Mesenchymal stem cell (in vitro differentiated cells and primary cell): ENCODE data around the gene SERPINB13.
"Not testable (repeated sequence)": the region's sequence is repeated elsewhere in the genome, so short reads cannot be mapped to it uniquely, and the experiment has no call there.

ENCODE experiments used
- DNase-seq: peaks from one replicate; pipeline ENCODE4 v3.0.0-alpha.2; 2013
- H2AFZ ChIP-seq: one replicate; pipeline ENCODE4 v1.6.1; 2013; ENCODE audit warnings: low read depth, mild to moderate bottlenecking, control low read depth, inconsistent platforms, low read length, moderate library complexity
- H2AK5ac ChIP-seq: 2 replicates; pipeline ENCODE4 v1.6.1; 2013; ENCODE audit warnings: low read length, moderate library complexity, mild to moderate bottlenecking, inconsistent platforms; ENCODE audit not compliant: severe bottlenecking
- H2BK120ac ChIP-seq: one replicate; pipeline ENCODE4 v1.6.1; 2013; ENCODE audit warnings: low read depth, mild to moderate bottlenecking, inconsistent platforms, low read length, moderate library complexity
- H2BK12ac ChIP-seq, 2 experiments: one replicate each; pipeline ENCODE4 v1.6.1; 2013; ENCODE audit warnings: inconsistent platforms in 2 of 2, low read length in 2 of 2, mild to moderate bottlenecking in 2 of 2, moderate library complexity in 2 of 2, control low read depth in 1 of 2
- H2BK15ac ChIP-seq: one replicate; pipeline ENCODE4 v1.6.1; 2013; ENCODE audit warnings: mild to moderate bottlenecking, low read depth, inconsistent platforms; ENCODE audit not compliant: poor library complexity, severe bottlenecking
- H2BK5ac ChIP-seq: 2 replicates; pipeline ENCODE4 v1.6.1; 2013; ENCODE audit warnings: low read depth, mild to moderate bottlenecking, low read length, control low read depth, inconsistent platforms; ENCODE audit not compliant: poor library complexity, severe bottlenecking
- H3K14ac ChIP-seq, 2 experiments: one replicate each; pipeline ENCODE4 v1.6.1; 2013; ENCODE audit warnings: inconsistent platforms in 2 of 2, low read length in 2 of 2, control low read depth in 1 of 2, mild to moderate bottlenecking in 1 of 2, moderate library complexity in 1 of 2
- H3K18ac ChIP-seq, 2 experiments: one replicate each; pipeline ENCODE4 v1.6.1; 2013; ENCODE audit warnings: inconsistent platforms in 2 of 2, low read length in 2 of 2, control low read depth in 1 of 2, low read depth in 1 of 2, mild to moderate bottlenecking in 1 of 2
- H3K23ac ChIP-seq, 2 experiments: one replicate each; pipeline ENCODE4 v1.6.1; 2013; ENCODE audit warnings: inconsistent platforms in 2 of 2, low read length in 2 of 2, mild to moderate bottlenecking in 2 of 2, moderate library complexity in 2 of 2, control low read depth in 1 of 2
- H3K27ac ChIP-seq: 2 replicates; pipeline ENCODE4 v1.5.1; 2013; ENCODE audit warnings: mild to moderate bottlenecking, moderate library complexity, low read length, control low read depth, inconsistent platforms; ENCODE audit not compliant: poor library complexity, severe bottlenecking
- H3K27me3 ChIP-seq, 2 experiments: 2 replicates each; pipeline versions ENCODE4 v1.6.1 to v1.7.0; 2013; ENCODE audit warnings: low read length in 2 of 2, mild to moderate bottlenecking in 2 of 2, moderate library complexity in 2 of 2, control low read depth in 1 of 2, inconsistent platforms in 1 of 2; ENCODE audit not compliant: control insufficient read depth in 1 of 2, insufficient read depth in 1 of 2
- H3K36me3 ChIP-seq, 2 experiments: 2 replicates each; pipeline versions ENCODE4 v1.6.1 to v1.7.0; 2013; ENCODE audit warnings: low read length in 2 of 2, control low read depth in 1 of 2, inconsistent platforms in 1 of 2, low read depth in 1 of 2, mild to moderate bottlenecking in 1 of 2; ENCODE audit not compliant: insufficient read depth in 2 of 2, control insufficient read depth in 1 of 2
- H3K4ac ChIP-seq, 2 experiments: one replicate each; pipeline ENCODE4 v1.6.1; 2013; ENCODE audit warnings: inconsistent platforms in 2 of 2, low read length in 2 of 2, mild to moderate bottlenecking in 2 of 2, moderate library complexity in 2 of 2, control low read depth in 1 of 2, low read depth in 1 of 2
- H3K4me1 ChIP-seq: 2 replicates; pipeline ENCODE4 v1.6.1; 2013; ENCODE audit warnings: low read depth, low read length, control low read depth; ENCODE audit not compliant: control insufficient read depth, insufficient read depth
- H3K4me2 ChIP-seq: 2 replicates; pipeline ENCODE4 v1.6.1; 2013; ENCODE audit warnings: low read length, mild to moderate bottlenecking, inconsistent platforms; ENCODE audit not compliant: poor library complexity, severe bottlenecking
- H3K4me3 ChIP-seq, 2 experiments: 2 replicates each; pipeline versions ENCODE4 v1.5.1 to v1.7.0; 2013; ENCODE audit warnings: low read length in 2 of 2, mild to moderate bottlenecking in 2 of 2, control low read depth in 1 of 2, low read depth in 1 of 2; ENCODE audit not compliant: insufficient read depth in 1 of 2
- H3K79me1 ChIP-seq: replicated peaks from 2 replicates; pipeline ENCODE4 v1.6.1; 2013; ENCODE audit warnings: mild to moderate bottlenecking, control low read depth, low read length, inconsistent platforms; ENCODE audit not compliant: poor library complexity, severe bottlenecking
- H3K9ac ChIP-seq: 2 replicates; pipeline ENCODE4 v1.7.0; 2013; ENCODE audit warnings: mild to moderate bottlenecking, low read length, moderate library complexity
- H3K9me3 ChIP-seq: 2 replicates; pipeline ENCODE4 v1.7.0; 2013; ENCODE audit warnings: mild to moderate bottlenecking, low read length; ENCODE audit not compliant: control insufficient read depth
- H4K8ac ChIP-seq: one replicate; pipeline ENCODE4 v1.6.1; 2013; ENCODE audit warnings: inconsistent platforms, mild to moderate bottlenecking, low read length, moderate library complexity
- H4K91ac ChIP-seq: one replicate; pipeline ENCODE4 v1.6.1; 2013; ENCODE audit warnings: mild to moderate bottlenecking, low read length, inconsistent platforms
- WGBS: methylation state at CpG from one replicate; pipeline ENCODE4 v1.1.7; 2013; ENCODE audit warnings: mixed read lengths; 5-methylcytosine and 5-hydroxymethylcytosine counted together

Gene SERPINB13

DNA sequence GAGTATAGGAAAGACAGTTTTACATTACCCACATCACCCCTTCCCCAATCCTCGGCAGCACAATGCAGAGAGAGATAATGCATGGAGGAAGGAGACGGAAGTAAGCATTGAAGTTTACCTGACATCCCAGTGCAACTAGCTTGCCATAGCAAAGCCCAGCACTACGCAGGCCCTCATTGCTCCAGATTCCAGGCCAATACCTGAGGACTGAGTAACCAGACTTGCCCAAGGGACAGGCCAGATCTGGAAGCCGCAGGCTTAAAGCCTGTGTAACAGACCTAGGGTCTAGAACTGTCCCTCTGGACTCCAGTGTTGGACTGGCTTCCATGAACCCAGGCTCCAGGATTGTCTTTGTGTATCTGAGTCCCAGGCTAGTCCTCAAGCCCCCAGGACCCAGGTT lies 39.3 kb downstream of the SERPINB13 start:
- no peak overlapping the region for H2BK120ac ChIP-seq
- DNase-seq = no peak

GRCh38 chr18:63627819-63628218 lies 40.7 kb downstream of the SERPINB13 start:
- Histone ChIP-seq H3K4ac (no peak overlapping the region), H3K18ac (no peak overlapping the region), H3K79me1 (no peaks in the 10 kb centered on the region), H3K4me2 (no peak overlapping the region), H4K91ac (no peak overlapping the region), H3K23ac (no peak overlapping the region), H2BK5ac (no peak overlapping the region), H3K27ac (no peak overlapping the region), H2BK15ac (no peak overlapping the region), H3K14ac (no peak overlapping the region), H2AK5ac (no peak overlapping the region), H3K27me3 (no peaks in the 10 kb centered on the region), H4K8ac (no peak overlapping the region), H3K9ac (no peak overlapping the region), H3K9me3 (peaks cover 66% of the 10 kb centered on the region), H2AFZ (no peak overlapping the region), H2BK120ac (no peak overlapping the region), H3K4me3 (no peak overlapping the region), H3K36me3 (no peaks in the 10 kb centered on the region), H2BK12ac (no peak overlapping the region), H3K4me1 (no peaks in the 10 kb centered on the region)
- no peak for DNase-seq

More for the DNA sequence above, 39.3 kb downstream of the SERPINB13 start:
- Histone ChIP-seq H3K9me3 (peaks cover 58% of the 10 kb centered on the region), H2AFZ (no peak overlapping the region), H3K4me3 (no peak overlapping the region), H2BK5ac (no peak overlapping the region), H3K36me3 (no peaks in the 10 kb centered on the region), H3K23ac (no peak overlapping the region), H2BK15ac (no peak overlapping the region), H3K79me1 (no peaks in the 10 kb centered on the region), H3K9ac (no peak overlapping the region), H3K27me3 (no peaks in the 10 kb centered on the region), H2BK12ac (no peak overlapping the region), H2AK5ac (no peak overlapping the region), H3K14ac (no peak overlapping the region), H3K4me2 (no peak overlapping the region), H4K91ac (no peak overlapping the region), H3K4me1 (no peaks in the 10 kb centered on the region), H3K4ac (no peak overlapping the region), H3K27ac (no peak overlapping the region), H3K18ac (no peak overlapping the region), H4K8ac (no peak overlapping the region)
- WGBS = 55% methylated on average over 4 of the region's 4 CpGs

DNA sequence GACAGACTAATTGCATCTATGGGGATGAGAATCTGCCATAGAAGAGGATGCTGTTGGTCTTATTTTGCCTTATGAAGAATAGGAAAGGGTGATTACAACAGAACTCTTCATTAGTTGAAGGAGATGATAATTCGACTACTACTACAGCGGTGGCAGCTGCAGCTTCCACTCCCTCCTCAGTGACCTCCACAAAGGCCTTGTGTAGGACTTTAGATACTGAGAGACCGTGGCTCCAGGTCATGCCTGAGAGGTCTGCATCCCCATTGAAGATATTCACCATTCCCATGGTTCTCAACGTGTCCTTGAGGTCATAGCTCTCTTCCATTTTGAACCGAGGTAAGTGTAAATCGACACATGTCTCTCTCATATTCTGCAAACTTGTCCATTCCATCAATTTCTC lies 50.6 kb downstream of the SERPINB13 start:
- no peak overlapping the region for H2AK5ac ChIP-seq
- H3K9me3 ChIP-seq = peaks cover 6% of the 10 kb centered on the region
- no peak overlapping the region for H2BK12ac ChIP-seq
- H3K27me3 ChIP-seq = no peaks in the 10 kb centered on the region
- H2AFZ ChIP-seq = no peak overlapping the region
- H4K91ac ChIP-seq = no peak overlapping the region
- WGBS = 83% methylated on average over 6 of the region's 6 CpGs
- no peak overlapping the region for H3K14ac ChIP-seq
- no peaks in the 10 kb centered on the region for H3K79me1 ChIP-seq
- H2BK15ac ChIP-seq = no peak overlapping the region
- H3K4me1 ChIP-seq = no peaks in the 10 kb centered on the region
- DNase-seq = no peak
- no peak overlapping the region for H3K27ac ChIP-seq
- H3K9ac ChIP-seq = no peak overlapping the region
- H3K36me3 ChIP-seq = no peaks in the 10 kb centered on the region
- H3K4ac ChIP-seq = no peak overlapping the region
- H3K23ac ChIP-seq = no peak overlapping the region
- H4K8ac ChIP-seq = no peak overlapping the region
- no peak overlapping the region for H3K18ac ChIP-seq
- no peak overlapping the region for H3K4me3 ChIP-seq
- H2BK120ac ChIP-seq = no peak overlapping the region
- no peak overlapping the region for H2BK5ac ChIP-seq
- no peak overlapping the region for H3K4me2 ChIP-seq

DNA sequence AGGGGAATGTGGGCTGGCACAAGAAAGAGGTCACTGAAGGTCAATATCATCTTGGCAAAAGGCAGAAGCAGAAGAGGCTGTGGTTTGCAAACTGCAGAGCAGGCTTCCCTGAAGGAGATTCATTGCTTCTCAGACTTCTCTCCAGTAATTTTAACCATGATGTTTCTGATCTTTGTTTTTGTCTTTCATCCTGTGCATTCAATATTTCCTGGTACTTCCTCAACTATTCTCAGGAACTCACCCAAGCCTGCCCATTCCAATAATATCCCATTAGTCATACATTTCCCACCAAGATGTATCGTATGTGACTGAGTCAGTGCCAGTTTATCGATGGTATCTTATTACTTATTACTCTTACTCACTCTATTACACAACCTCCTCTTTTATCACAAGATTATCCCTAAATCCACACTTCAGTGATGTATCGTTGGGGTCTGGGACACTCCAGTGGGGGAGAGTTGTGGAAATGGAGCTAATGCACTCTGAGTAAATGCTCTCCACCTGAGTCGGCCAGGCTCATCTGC lies 54.1 kb downstream of the SERPINB13 start:
- H2AK5ac ChIP-seq, H3K23ac ChIP-seq, H3K9ac ChIP-seq, H2AFZ ChIP-seq, H3K9me3 ChIP-seq, H3K4ac ChIP-seq, H3K18ac ChIP-seq, H3K36me3 ChIP-seq, H3K4me2 ChIP-seq, H2BK120ac ChIP-seq, H3K27me3 ChIP-seq, H4K91ac ChIP-seq, H3K14ac ChIP-seq, H3K27ac ChIP-seq, DNase-seq, H3K79me1 ChIP-seq, H2BK12ac ChIP-seq, H2BK15ac ChIP-seq, H3K4me3 ChIP-seq, H4K8ac ChIP-seq, H3K4me1 ChIP-seq, H2BK5ac ChIP-seq: not testable (repeated sequence)
- no CpG with 5 or more reads among the region's 4 CpGs for WGBS
